SHP77 treated with DMSO at 0.1 percent for 48 hours (cell line): Measurements from ENCODE around the gene OR12D1.
"Not testable (repeated sequence)": the region's sequence is repeated elsewhere in the genome, so short reads cannot be mapped to it uniquely, and the experiment has no call there.

Experiments
- DNase-seq: peaks from one replicate; lab custom pipeline; 2025; lab: John Stamatoyannopoulos, UW

Gene OR12D1

GRCh38 chr6:29414588-29414987 is at the start of gene OR12D1:
OR12D1 (plus strand) TSS chr6:29414928.
- no peak for DNase-seq

- DNase-seq: no peak
Measured at GRCh38 chr6:29368765-29369164, 46.0 kb upstream of the OR12D1 start, which contains the start of gene OR5V1. OR5V1 (minus strand) TSS chr6:29368865; CDS start chr6:29356195, 12,670 bp downstream.

GRCh38 chr6:29375191-29375590 is 39.5 kb upstream of the OR12D1 start, which contains the start of gene OR12D3:
OR12D3 (minus strand) TSS chr6:29375291; CDS start chr6:29375287, 4 bp downstream.
- no peak for DNase-seq

GRCh38 chr6:29376003-29376402 is 38.7 kb upstream of the OR12D1 start:
- no peak for DNase-seq

DNA sequence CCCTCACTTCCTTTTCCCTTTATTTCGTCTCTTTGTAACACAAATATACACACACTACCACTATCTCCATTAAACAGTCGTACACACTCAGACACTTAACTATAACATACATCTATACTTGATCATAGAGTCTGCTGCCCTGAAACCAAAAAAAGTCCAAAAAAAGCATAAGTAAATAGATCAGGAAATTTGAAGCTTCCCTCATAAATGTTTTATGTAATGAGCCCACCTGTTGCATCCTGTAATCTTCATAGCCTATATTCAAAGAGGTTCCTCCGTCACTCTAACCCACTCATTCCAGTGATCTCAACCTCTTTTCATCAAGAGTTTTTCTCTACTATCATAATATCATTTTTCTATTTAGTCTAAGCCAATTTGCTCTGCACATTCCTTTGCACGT is 26.2 kb upstream of the OR12D1 start:
- DNase-seq: no peak

GRCh38 chr6:29395331-29395730 is 19.4 kb upstream of the OR12D1 start, which contains the start of gene OR12D2:
OR12D2 (plus strand) TSS chr6:29395631; CDS start chr6:29396700, 1,069 bp downstream.
- no peak for DNase-seq

GRCh38 chr6:29399525-29399924 is 15.2 kb upstream of the OR12D1 start:
- DNase-seq: no peak

- DNase-seq: no peak
Measured at GRCh38 chr6:29403801-29404200, 10.9 kb upstream of the OR12D1 start.

DNA sequence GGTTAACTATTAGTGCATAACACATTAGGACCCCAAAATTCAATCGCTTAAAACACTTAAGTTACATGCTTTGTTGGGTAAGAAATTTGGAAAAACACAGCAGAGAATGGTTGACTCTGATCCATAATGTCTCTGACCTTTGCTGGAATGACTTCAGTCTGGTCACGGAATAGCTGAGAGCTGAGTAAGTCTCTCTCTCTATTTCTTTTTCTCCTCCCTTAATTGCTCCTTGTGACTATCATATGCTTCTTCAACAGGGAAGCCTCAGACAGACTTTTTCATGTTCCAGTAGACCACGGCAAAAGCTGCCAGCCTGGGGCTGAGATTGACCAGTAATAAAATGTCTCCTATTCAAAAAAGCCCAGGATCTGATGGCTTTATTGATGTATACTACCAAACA is 4.8 kb downstream of the OR12D1 start:
- DNase-seq: no peak

- no peak for DNase-seq
Measured at GRCh38 chr6:29424168-29424567, 9.4 kb downstream of the OR12D1 start.

DNA sequence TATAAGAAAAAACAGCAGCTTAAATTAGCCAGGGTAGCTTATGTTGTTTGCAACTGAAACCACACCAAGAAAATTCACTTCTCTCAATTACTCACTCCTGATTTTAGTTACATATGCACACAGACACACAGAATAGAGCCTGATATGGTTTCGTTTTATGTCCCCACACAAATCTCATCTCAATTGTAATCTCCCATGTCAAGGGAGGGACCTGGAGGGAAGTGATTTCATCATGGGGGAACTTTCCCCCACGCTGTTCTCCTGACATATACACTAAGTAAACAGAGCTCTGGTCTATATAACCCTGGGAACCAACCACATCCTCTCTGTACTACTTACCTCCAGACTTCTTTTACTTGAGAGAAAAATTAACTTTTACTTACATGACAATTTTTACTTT is 9.8 kb downstream of the OR12D1 start:
- no peak for DNase-seq

GRCh38 chr6:29425075-29425474 is 10.3 kb downstream of the OR12D1 start:
- no peak for DNase-seq

DNA sequence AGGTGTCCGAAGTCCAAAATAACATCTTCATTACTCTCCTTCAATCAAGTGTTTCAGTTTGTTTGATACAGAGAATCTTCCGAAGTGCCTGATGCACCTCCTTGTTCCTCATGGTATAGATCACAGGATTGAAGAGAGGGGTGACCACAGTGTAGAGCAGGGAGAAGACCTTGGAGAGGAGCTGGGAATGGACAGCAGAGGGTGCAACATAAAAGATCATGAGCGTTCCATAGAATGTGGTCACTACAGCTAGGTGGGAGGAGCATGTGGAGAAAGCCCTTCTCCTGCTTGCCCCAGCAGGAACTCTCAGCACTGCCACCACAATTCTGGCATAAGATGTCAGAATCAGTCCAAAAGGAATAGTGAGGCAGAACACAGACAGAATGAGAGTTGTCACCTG is 11.9 kb downstream of the OR12D1 start:
- no peak for DNase-seq

GRCh38 chr6:29436730-29437129 is 22.0 kb downstream of the OR12D1 start:
- not testable (repeated sequence) for DNase-seq

DNA sequence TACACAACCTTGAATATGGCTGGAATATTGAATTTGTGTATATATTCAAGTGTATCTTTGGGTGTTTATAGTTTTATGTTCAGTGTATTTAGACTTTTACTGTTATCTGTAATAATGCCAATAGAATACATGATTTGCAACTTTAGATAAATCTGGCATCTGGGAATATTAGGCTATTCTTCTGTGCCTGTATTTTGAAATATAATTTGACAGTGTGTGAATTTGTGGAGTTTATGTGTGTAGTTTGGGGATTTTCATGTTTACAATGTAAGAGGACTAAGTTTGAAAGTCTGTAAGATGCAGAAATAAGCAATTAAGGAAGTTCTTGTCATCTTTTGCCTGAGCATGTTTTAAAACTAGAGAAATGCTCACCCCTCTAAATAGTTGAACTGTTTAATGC is 24.3 kb downstream of the OR12D1 start, which contains the start of gene OR10C1:
OR10C1 (plus strand) TSS at position 301 of the 400 bp plus-strand sequence. CDS start 710 bp downstream, outside the sequence.
- DNase-seq: no peak

- DNase-seq: no peak
Measured at GRCh38 chr6:29442719-29443118, 28.0 kb downstream of the OR12D1 start.

DNA sequence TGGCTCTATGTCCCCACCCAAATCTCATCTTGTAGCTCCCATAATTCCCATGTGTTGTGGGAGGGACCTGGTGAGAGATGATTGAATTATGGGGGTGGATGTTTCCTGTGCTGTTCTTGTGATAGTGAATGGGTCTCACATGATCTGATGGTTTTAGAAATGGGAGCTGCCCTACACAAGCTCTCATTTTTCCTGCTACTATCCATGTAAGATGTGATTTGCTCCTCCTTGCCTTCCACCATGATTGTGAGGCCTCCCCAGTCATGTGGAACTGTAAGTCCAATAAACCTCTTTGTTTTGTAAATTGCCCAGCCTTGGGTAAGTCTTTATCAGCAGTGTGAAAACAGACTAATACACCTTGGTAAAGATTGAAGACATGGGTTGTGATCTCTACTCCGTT is 29.3 kb downstream of the OR12D1 start:
- not testable (repeated sequence) for DNase-seq

DNA sequence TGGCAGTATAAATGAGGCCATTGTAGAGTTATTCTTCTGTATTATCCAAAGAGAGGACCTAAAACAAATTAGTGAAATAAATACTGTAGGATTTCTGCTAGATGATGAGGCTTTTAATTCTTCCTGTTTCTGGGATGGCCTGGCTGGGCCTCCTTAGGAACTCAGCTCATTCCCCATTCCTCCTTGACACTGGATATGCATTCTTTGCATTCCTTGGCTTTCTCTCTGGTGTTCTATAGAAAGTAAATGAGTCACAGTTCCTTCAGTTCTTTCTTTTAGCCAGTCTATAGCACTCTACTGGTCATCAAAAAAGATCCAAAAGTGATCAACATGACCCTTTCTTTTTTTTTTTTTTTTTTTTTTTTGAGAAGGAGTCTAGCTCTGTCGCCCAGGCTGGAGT is 32.9 kb downstream of the OR12D1 start:
- no peak for DNase-seq

DNA sequence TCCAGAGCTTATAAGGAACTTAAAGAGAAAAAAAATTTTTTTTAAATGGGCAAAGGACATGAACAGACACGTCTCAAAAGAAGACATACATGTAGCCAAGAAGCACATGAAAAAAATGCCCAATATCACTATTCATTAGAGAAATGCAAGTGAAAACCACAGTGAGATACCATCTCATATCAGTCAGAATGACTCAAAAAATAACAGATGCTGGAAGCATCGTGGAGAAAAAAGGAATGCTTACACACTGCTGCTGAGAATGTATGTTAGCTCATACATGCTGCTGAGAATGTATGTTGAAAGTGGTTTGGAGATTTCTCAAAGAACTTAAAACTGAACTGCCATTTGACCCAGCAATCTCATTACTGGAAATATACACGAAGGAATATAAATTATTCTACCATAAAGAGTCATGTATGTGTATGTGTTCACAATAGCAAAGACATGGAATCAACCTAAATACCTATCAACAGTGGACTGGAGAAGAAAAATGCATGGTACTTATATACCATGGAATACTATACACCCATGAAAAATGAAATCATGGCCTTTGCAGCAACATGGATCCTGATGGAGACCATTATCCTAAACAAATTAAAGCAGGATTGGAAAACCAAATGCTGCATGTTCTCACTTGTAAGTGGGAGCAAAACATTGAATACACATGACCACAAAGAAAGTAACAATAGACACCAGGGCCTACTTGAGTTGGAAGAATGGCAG is 36.9 kb downstream of the OR12D1 start:
- DNase-seq: no peak

- no peak for DNase-seq
Measured at GRCh38 chr6:29456971-29457370, 42.2 kb downstream of the OR12D1 start, which contains the start of the genes OR11A1 and OR2H1. OR11A1 (minus strand) TSS chr6:29457071; CDS start chr6:29427641, 29,430 bp downstream. OR2H1 (plus strand) TSS chr6:29457155; CDS start chr6:29461770, 4,615 bp downstream.

GRCh38 chr6:29461021-29461814 is 46.5 kb downstream of the OR12D1 start:
- DNase-seq: no peak

GRCh38 chr6:29462022-29462421 is 47.3 kb downstream of the OR12D1 start:
- DNase-seq: no peak

- DNase-seq: no peak
Measured at GRCh38 chr6:29465279-29465678, 50.6 kb downstream of the OR12D1 start.
